ENCODE measurements around the gene SLC22A7. TPM values are rescaled to one million over a fixed set of nuclear protein-coding genes. Genes with fewer than 3 reads are reported as not detected.

SLC22A7 gene
- total and polyA plus RNA-seq, 2 of the 8 experiments (the other 6 are each of a cell fraction or from before 2014, with no cell fraction given) = not detected

DNA sequence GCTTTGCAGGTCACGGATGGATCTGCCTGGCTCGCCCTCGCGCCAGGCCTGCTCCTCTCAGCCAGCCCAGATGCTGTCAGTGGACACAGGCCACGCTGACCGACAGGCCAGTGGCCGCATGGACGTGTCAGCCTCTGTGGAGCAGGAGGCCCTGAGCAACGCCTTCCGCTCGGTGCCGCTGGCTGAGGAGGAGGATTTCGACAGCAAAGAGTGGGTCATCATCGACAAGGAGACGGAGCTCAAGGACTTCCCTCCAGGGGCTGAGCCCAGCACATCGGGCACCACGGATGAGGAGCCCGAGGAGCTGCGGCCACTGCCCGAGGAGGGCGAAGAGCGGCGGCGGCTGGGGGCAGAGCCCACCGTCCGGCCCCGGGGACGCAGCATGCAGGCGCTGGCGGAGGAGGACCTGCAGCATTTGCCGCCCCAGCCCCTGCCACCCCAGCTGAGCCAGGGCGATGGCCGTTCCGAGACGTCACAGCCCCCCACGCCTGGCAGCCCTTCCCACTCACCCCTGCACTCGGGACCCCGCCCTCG lies 35.2 kb upstream of the SLC22A7 start:
- H2BK12ac ChIP-seq (ENCODE audit: low read depth, low read length) = peak overlapping the region; percentile 43; the same call in 1 of the 2 replicates
- H3K4me1 ChIP-seq (replicated peaks in 1 of 4; ENCODE audit: control insufficient read depth in 3 of 4, insufficient read depth in 4 of 4, low read length in 3 of 4) = peaks cover 0 to 10% (median 3%) of the 10 kb centered on the region in 4 experiments; a peak in 6 of 7 replicates
- no peak overlapping the region for H2AFZ ChIP-seq (ENCODE audit: low read length)
- no peak overlapping the region for H2BK120ac ChIP-seq (replicated peaks; ENCODE audit: low read depth, low read length)
- no peak overlapping the region for H2BK5ac ChIP-seq (ENCODE audit: low read depth, low read length)
- no peak overlapping the region for H3K4me3 ChIP-seq (ENCODE audit: extremely low read depth in 1 of 4, insufficient read depth in 2 of 4, low read depth in 3 of 4, low read length in 4 of 4)
- H3K9ac ChIP-seq (replicated peaks in 1 of 4; ENCODE audit: extremely low read depth in 1 of 4, low read depth in 3 of 4, low read length in 3 of 4) = no peak overlapping the region
- no peaks in the 10 kb centered on the region for H3K36me3 ChIP-seq (ENCODE audit: control insufficient read depth in 2 of 4, insufficient read depth in 4 of 4, low read length in 3 of 4)
- no peak overlapping the region for H3K27ac ChIP-seq (ENCODE audit: low read depth, low read length)
- no peak overlapping the region for H4K5ac ChIP-seq (ENCODE audit: insufficient read length, low read depth, low read length)
- WGBS, 2 experiments (ENCODE audit: extremely low coverage in 1 of 2, insufficient coverage in 1 of 2, insufficient read length in 1 of 2, insufficient replicate concordance in 2 of 2, low coverage in 1 of 2, low lambda C conversion rate in 2 of 2, missing lambda C conversion rate in 1 of 2) = 92% methylated on average over 38 of the region's 39 CpGs; no CpG with 5 or more reads in 1 of the 2 experiments
- no peak overlapping the region for H3K23ac ChIP-seq (ENCODE audit: insufficient read length)
- peak overlapping the region; percentile 11 for H4K91ac ChIP-seq (replicated peaks; ENCODE audit: insufficient read length, low read length)
- ChIA-PET CTCF (ENCODE audit: partially characterized antibody) (interaction anchor here (0.9 to 9.4 kb wide), 22 partner anchors 9 to 244 kb away, joined by 3 to 78 read pairs (median 6); partner anchors contain the start of genes CRIP3, DLK2 and DNPH1), POLR2A (ENCODE audit: partially characterized antibody) (interaction anchor here (0.9 kb wide), 1 partner anchor 85 kb away, joined by 3 read pairs; no protein-coding TSS in a partner anchor)
- H3K18ac ChIP-seq (ENCODE audit: extremely low read depth, low read length) = no peak overlapping the region
- no peak for FAIRE-seq
- H3K4ac ChIP-seq (replicated peaks; ENCODE audit: insufficient read length, low read depth, low read length) = no peak overlapping the region
- H3K79me1 ChIP-seq (ENCODE audit: low read depth, low read length) = no peaks in the 10 kb centered on the region
- no peak overlapping the region for H2BK20ac ChIP-seq (ENCODE audit: low read length)
- no peak for DNase-seq (ENCODE audit: low read depth in 1 of 2, low spot score in 2 of 2)
- peaks cover 0 to 2% of the 10 kb centered on the region in 2 experiments for H4K20me1 ChIP-seq (replicated peaks in 1 of 2; ENCODE audit: control insufficient read depth in 1 of 2, insufficient read depth in 2 of 2, low read length in 2 of 2)
- H3K23me2 ChIP-seq (ENCODE audit: low read depth, low read length) = no peaks in the 10 kb centered on the region
- no peak overlapping the region for H2AK5ac ChIP-seq (ENCODE audit: low read depth, low read length)
- H3K79me2 ChIP-seq (ENCODE audit: control insufficient read depth in 1 of 2, insufficient read depth in 2 of 2, low read length in 2 of 2) = no peaks in the 10 kb centered on the region
- peaks cover 0 to 2% (median under 1%) of the 10 kb centered on the region in 4 experiments; a peak in 4 of 7 replicates for H3K27me3 ChIP-seq (replicated peaks in 1 of 4; ENCODE audit: control insufficient read depth in 3 of 4, extremely low read depth in 1 of 4, insufficient read depth in 3 of 4, low read length in 3 of 4)
- no peak overlapping the region for H2BK15ac ChIP-seq (ENCODE audit: low read length)
- H3K14ac ChIP-seq (ENCODE audit: insufficient read length) = no peak overlapping the region
- no peak overlapping the region for H3K56ac ChIP-seq (replicated peaks; ENCODE audit: insufficient read length, low read depth, low read length)
- no peak overlapping the region for H4K8ac ChIP-seq (ENCODE audit: extremely low read depth, insufficient read depth, low read length)
- no peaks in the 10 kb centered on the region for H3K9me3 ChIP-seq (ENCODE audit: insufficient read depth in 2 of 2, low read depth in 1 of 2, low read length in 1 of 2)
- no peak overlapping the region for H3K4me2 ChIP-seq (ENCODE audit: insufficient read depth in 1 of 2, low read depth in 2 of 2, low read length in 2 of 2)
- TF ChIP-seq HDAC2 (IDR thresholded peaks at IDR 0.05; ENCODE audit: borderline replicate concordance in 1 of 2, low read depth in 2 of 2, low read length in 2 of 2) (no peak), CREB1 (IDR thresholded peaks at IDR 0.05) (no peak), HDAC6 (IDR thresholded peaks at IDR 0.05; ENCODE audit: low read depth, low read length) (no peak), SIN3A (conservative IDR thresholded peaks at IDR 0.05 in 1 of 2, IDR thresholded peaks at IDR 0.05 in 1 of 2; ENCODE audit: low read depth in 1 of 2, low read length in 2 of 2) (no peak), BACH1 (IDR thresholded peaks at IDR 0.05; ENCODE audit: low read length) (no peak), ATF3 (IDR thresholded peaks at IDR 0.05; ENCODE audit: insufficient read depth, low read depth, low read length) (no peak), SP1 (IDR thresholded peaks at IDR 0.05; ENCODE audit: low read depth, low read length) (no peak), PHF8 (conservative IDR thresholded peaks at IDR 0.05; ENCODE audit: low read depth, low read length) (no peak), GABPA (IDR thresholded peaks at IDR 0.05; ENCODE audit: borderline replicate concordance, insufficient read depth, low read length) (no peak), CTBP2 (IDR thresholded peaks at IDR 0.05; ENCODE audit: borderline replicate concordance, insufficient read depth, insufficient read length, low read length) (no peak), BCL11A (IDR thresholded peaks at IDR 0.05; ENCODE audit: low read depth in 2 of 2, low read length in 2 of 2) (no peak), MAFK (IDR thresholded peaks at IDR 0.05; ENCODE audit: low read depth, low read length) (no peak)
